ENCODE measurements around the gene AGPS.

DNA sequence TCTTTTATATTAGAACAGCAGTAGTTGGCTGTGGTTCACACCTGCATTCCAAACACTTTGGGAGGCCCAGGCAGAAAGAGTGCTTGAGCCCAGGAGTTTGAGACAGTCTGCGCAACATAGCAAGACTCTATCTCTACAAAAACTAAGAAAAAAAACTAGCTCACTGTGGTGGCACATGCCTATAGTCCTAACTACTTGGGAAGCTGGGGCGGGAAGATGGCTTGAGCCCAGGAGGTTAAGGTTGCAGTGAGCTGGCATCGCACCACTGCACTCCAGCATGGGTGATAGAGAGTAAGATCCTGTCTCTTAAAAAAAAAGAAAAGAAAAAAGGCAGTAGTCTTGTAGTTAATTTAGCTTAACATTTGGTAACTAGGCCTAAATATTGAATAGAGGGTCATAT lies 136.6 kb downstream of the AGPS start:
- TF ChIP-seq, protein P1, sequence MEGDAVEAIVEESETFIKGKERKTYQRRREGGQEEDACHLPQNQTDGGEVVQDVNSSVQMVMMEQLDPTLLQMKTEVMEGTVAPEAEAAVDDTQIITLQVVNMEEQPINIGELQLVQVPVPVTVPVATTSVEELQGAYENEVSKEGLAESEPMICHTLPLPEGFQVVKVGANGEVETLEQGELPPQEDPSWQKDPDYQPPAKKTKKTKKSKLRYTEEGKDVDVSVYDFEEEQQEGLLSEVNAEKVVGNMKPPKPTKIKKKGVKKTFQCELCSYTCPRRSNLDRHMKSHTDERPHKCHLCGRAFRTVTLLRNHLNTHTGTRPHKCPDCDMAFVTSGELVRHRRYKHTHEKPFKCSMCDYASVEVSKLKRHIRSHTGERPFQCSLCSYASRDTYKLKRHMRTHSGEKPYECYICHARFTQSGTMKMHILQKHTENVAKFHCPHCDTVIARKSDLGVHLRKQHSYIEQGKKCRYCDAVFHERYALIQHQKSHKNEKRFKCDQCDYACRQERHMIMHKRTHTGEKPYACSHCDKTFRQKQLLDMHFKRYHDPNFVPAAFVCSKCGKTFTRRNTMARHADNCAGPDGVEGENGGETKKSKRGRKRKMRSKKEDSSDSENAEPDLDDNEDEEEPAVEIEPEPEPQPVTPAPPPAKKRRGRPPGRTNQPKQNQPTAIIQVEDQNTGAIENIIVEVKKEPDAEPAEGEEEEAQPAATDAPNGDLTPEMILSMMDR (IDR thresholded peaks at IDR 0.05; ENCODE audit: low read depth, low read length) = no peak
- no peak for TF ChIP-seq EZH2phosphoT487 (IDR thresholded peaks at IDR 0.05; ENCODE audit: low read depth)

Data from OCI-LY3 (cell line).